Astrocyte (in vitro differentiated cells and primary cell): ENCODE data around the gene ANGEL1. TPM values are rescaled to one million over a fixed set of nuclear protein-coding genes. Genes with fewer than 3 reads are reported as not detected.

Experiments
- DNase-seq: peaks from one replicate; pipeline ENCODE4 v3.0.0-alpha.2; 2010; ENCODE audit warnings: low read depth
- FAIRE-seq: peaks from 2 replicates; lab custom pipeline; 2011; peaks lifted over from hg19 to GRCh38; lab: Jason Lieb, UNC
- H2AFZ ChIP-seq: 2 replicates; pipeline ENCODE4 v1.6.0; 2012; ENCODE audit warnings: low read depth, low read length, inconsistent platforms
- H3K27ac ChIP-seq: 2 replicates; pipeline ENCODE4 v1.5.1; 2011; ENCODE audit warnings: low read depth, low read length, inconsistent platforms
- H3K27me3 ChIP-seq: 2 replicates; pipeline ENCODE4 v1.6.0; 2011; ENCODE audit warnings: low read length, inconsistent platforms; ENCODE audit not compliant: insufficient read depth
- H3K36me3 ChIP-seq: 2 replicates; pipeline ENCODE4 v1.5.1; 2011; ENCODE audit warnings: low read length, inconsistent platforms; ENCODE audit not compliant: insufficient read depth
- H3K4me1 ChIP-seq: 2 replicates; pipeline ENCODE4 v1.5.1; 2011; ENCODE audit warnings: low read length, inconsistent platforms; ENCODE audit not compliant: insufficient read depth
- H3K4me2 ChIP-seq: 2 replicates; pipeline ENCODE4 v1.6.0; 2012; ENCODE audit warnings: low read length, inconsistent platforms
- H3K4me3 ChIP-seq: 2 replicates; pipeline ENCODE4 v1.5.1; 2011; ENCODE audit warnings: low read depth, mild to moderate bottlenecking, low read length, inconsistent platforms; ENCODE audit not compliant: insufficient read depth
- H3K79me2 ChIP-seq: 2 replicates; pipeline ENCODE4 v1.6.0; 2012; ENCODE audit warnings: mild to moderate bottlenecking, low read length, inconsistent platforms; ENCODE audit not compliant: insufficient read depth
- H3K9ac ChIP-seq: 2 replicates; pipeline ENCODE4 v1.6.0; 2012; ENCODE audit warnings: mild to moderate bottlenecking, low read length, inconsistent platforms
- H3K9me3 ChIP-seq: 2 replicates; pipeline ENCODE4 v1.5.1; 2012; ENCODE audit warnings: low read depth, mild to moderate bottlenecking, low read length, inconsistent platforms; ENCODE audit not compliant: insufficient read depth
- H4K20me1 ChIP-seq: 2 replicates; pipeline ENCODE4 v1.6.0; 2012; ENCODE audit warnings: low read length, inconsistent platforms; ENCODE audit not compliant: insufficient read depth
- H3K27ac Mint-ChIP-seq: one replicate; pipeline ENCODE4 v1.8.0; 2021; ENCODE audit warnings: mild to moderate bottlenecking, mixed read lengths; ENCODE audit not compliant: unreplicated experiment
- H3K27me3 Mint-ChIP-seq: one replicate; pipeline ENCODE4 v1.8.0; 2021; ENCODE audit warnings: low read depth, mixed read lengths; ENCODE audit not compliant: unreplicated experiment
- H3K36me3 Mint-ChIP-seq: one replicate; pipeline ENCODE4 v1.8.0; 2021; ENCODE audit warnings: low read depth, mixed read lengths; ENCODE audit not compliant: unreplicated experiment
- H3K4me1 Mint-ChIP-seq: one replicate; pipeline ENCODE4 v1.8.0; 2021; ENCODE audit warnings: low read depth, mixed read lengths; ENCODE audit not compliant: unreplicated experiment
- H3K4me3 Mint-ChIP-seq: one replicate; pipeline ENCODE4 v1.8.0; 2021; ENCODE audit warnings: mild to moderate bottlenecking, moderate library complexity, mixed read lengths; ENCODE audit not compliant: unreplicated experiment
- H3K9me3 Mint-ChIP-seq: one replicate; pipeline ENCODE4 v1.8.0; 2021; ENCODE audit warnings: mild to moderate bottlenecking, mixed read lengths; ENCODE audit not compliant: unreplicated experiment
- EZH2 ChIP-seq: IDR thresholded peaks from 2 replicates; pipeline ENCODE4 v1.6.1; 2012; ENCODE audit warnings: mild to moderate bottlenecking, low read length, inconsistent platforms; ENCODE audit not compliant: insufficient read depth
- total RNA-seq: library from RNA; stranded (reverse); gene quantifications from 2 replicates; pipeline ENCODE4 v1.2.1, GENCODE V29; 2021
- TF ChIP-seq, protein P1 (sequence below): IDR thresholded peaks from 2 replicates; pipeline ENCODE4 v1.5.1; 2011; ENCODE audit warnings: low read depth, mild to moderate bottlenecking, inconsistent platforms, low read length, moderate library complexity; ENCODE audit not compliant: insufficient read depth

ANGEL1 gene
- total RNA-seq, 1 donor from 2014 or later, result 12.7 TPM

DNA sequence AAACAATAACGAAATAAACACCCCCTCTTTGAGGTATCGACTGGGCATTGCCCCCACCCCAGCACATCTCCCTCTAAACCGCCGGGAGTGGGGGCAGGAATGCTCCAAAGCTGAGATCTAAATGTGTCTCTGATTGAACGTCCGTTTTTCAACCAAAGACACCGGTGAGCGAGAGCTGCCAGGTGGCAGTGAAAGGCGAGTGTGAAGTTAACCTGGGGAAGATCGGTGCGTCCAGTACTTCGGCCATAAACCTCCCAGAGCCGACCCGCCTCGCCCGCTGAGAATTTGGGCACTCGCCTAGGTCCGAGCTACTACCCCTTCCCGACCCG is 625 bp downstream of the ANGEL1 start:
- Histone ChIP-seq H3K27ac (peak overlapping the region; percentile 10), H3K4me3 (peak overlapping the region; percentile 79), H4K20me1 (peaks cover 6% of the 10 kb centered on the region), H2AFZ (peak overlapping the region; percentile 90), H3K4me1 (peaks cover 19% of the 10 kb centered on the region), H3K9ac (peak overlapping the region; percentile 86), H3K79me2 (peaks cover 9% of the 10 kb centered on the region), H3K27me3 (peaks cover 7% of the 10 kb centered on the region), H3K4me2 (peak overlapping the region; percentile 98), H3K36me3 (no peaks in the 10 kb centered on the region), H3K9me3 (no peaks in the 10 kb centered on the region)
- peaks cover 12% of the 10 kb centered on the region for H3K4me1 Mint-ChIP-seq
- TF ChIP-seq, protein P1, sequence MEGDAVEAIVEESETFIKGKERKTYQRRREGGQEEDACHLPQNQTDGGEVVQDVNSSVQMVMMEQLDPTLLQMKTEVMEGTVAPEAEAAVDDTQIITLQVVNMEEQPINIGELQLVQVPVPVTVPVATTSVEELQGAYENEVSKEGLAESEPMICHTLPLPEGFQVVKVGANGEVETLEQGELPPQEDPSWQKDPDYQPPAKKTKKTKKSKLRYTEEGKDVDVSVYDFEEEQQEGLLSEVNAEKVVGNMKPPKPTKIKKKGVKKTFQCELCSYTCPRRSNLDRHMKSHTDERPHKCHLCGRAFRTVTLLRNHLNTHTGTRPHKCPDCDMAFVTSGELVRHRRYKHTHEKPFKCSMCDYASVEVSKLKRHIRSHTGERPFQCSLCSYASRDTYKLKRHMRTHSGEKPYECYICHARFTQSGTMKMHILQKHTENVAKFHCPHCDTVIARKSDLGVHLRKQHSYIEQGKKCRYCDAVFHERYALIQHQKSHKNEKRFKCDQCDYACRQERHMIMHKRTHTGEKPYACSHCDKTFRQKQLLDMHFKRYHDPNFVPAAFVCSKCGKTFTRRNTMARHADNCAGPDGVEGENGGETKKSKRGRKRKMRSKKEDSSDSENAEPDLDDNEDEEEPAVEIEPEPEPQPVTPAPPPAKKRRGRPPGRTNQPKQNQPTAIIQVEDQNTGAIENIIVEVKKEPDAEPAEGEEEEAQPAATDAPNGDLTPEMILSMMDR, result no peak
- TF ChIP-seq EZH2, result no peak
- peak overlapping the region; percentile 92 for H3K27ac Mint-ChIP-seq
- peak overlapping the region; percentile 88 for H3K4me3 Mint-ChIP-seq
- DNase-seq (no peak), FAIRE-seq (no peak)
- peaks cover 13% of the 10 kb centered on the region for H3K36me3 Mint-ChIP-seq
- H3K9me3 Mint-ChIP-seq, result no peaks in the 10 kb centered on the region
- H3K27me3 Mint-ChIP-seq, result no peaks in the 10 kb centered on the region

GRCh38 chr14:76811561-76811960 is 1.1 kb downstream of the ANGEL1 start:
- Histone ChIP-seq H3K36me3 (no peaks in the 10 kb centered on the region), H3K79me2 (peaks cover 9% of the 10 kb centered on the region), H3K9me3 (no peaks in the 10 kb centered on the region), H3K9ac (peak overlapping the region; percentile 86), H3K27ac (no peak overlapping the region), H3K4me2 (peak overlapping the region; percentile 98), H3K27me3 (peaks cover 5% of the 10 kb centered on the region), H3K4me3 (peak overlapping the region; percentile 79), H3K4me1 (peaks cover 19% of the 10 kb centered on the region), H4K20me1 (peaks cover 6% of the 10 kb centered on the region), H2AFZ (no peak overlapping the region)
- H3K27me3 Mint-ChIP-seq, result no peaks in the 10 kb centered on the region
- H3K27ac Mint-ChIP-seq, result no peak overlapping the region
- no peak for FAIRE-seq
- H3K4me3 Mint-ChIP-seq, result peak overlapping the region; percentile 88
- H3K4me1 Mint-ChIP-seq, result peaks cover 12% of the 10 kb centered on the region
- peak; percentile 38 for DNase-seq
- TF ChIP-seq EZH2, result no peak
- TF ChIP-seq, protein P1, result no peak
- H3K36me3 Mint-ChIP-seq, result peaks cover 15% of the 10 kb centered on the region
- no peaks in the 10 kb centered on the region for H3K9me3 Mint-ChIP-seq

- DNase-seq, result peak; percentile 17
- Histone ChIP-seq H3K9me3 (no peaks in the 10 kb centered on the region), H3K27ac (no peak overlapping the region), H4K20me1 (peaks cover 6% of the 10 kb centered on the region), H3K9ac (peak overlapping the region; percentile 63), H3K36me3 (no peaks in the 10 kb centered on the region), H3K4me1 (peaks cover 19% of the 10 kb centered on the region), H3K4me2 (peak overlapping the region; percentile 98), H3K79me2 (peaks cover 9% of the 10 kb centered on the region), H2AFZ (peak overlapping the region; percentile 49), H3K4me3 (peak overlapping the region; percentile 46), H3K27me3 (peaks cover 2% of the 10 kb centered on the region)
- no peak for FAIRE-seq
- Mint-ChIP-seq H3K27ac (peak overlapping the region; percentile 2), H3K9me3 (no peaks in the 10 kb centered on the region), H3K27me3 (no peaks in the 10 kb centered on the region), H3K4me3 (peak overlapping the region; percentile 88), H3K4me1 (peaks cover 12% of the 10 kb centered on the region), H3K36me3 (peaks cover 15% of the 10 kb centered on the region)
- TF ChIP-seq, protein P1, result peak; percentile 39
- no peak for TF ChIP-seq EZH2
Measured at GRCh38 chr14:76810953-76811400, 1.7 kb downstream of the ANGEL1 start.
